GM12878 (cell line): ENCODE data around the gene CD163L1. TPM values are rescaled to one million over a fixed set of nuclear protein-coding genes. Genes with fewer than 3 reads are reported as not detected.

Source experiments
- ATAC-seq: fragments of 200-7000 bp; cut with Tn5 transposase; 3 replicates; pipeline ENCODE4 v1.9.1; 2020; ENCODE audit warnings: mild to moderate bottlenecking, moderate library complexity
- BruUV-seq: library from RNA; stranded (reverse); fragments of 400-500 nt; replicated peaks from 2 replicates; lab custom pipeline; 2021; lab: Mats Ljungman, UMichigan
- CTCF ChIA-PET: fragments of 300-600 bp; sonication (Branson Sonifier 250); formaldehyde crosslinking; extraction: SDS; loops from one replicate; lab custom pipeline; 2021; ENCODE audit warnings: inconsistent platforms; lab: Yijun Ruan, JAX
- POLR2A ChIA-PET: fragments of 350-600 bp; formaldehyde crosslinking; extraction: SDS; loops from one replicate; lab custom pipeline; 2021; ENCODE audit warnings: inconsistent platforms; lab: Charles Lee
- RAD21 ChIA-PET: fragments of 300-600 bp; sonication (Branson Sonifier 250); formaldehyde crosslinking; loops from one replicate; lab custom pipeline; 2023; ENCODE audit warnings: antibody characterized with exemption; ENCODE audit not compliant: unreplicated experiment; lab: Charles Lee
- SMC1A ChIA-PET: fragments of 300-600 bp; sonication (Branson Sonifier 250); formaldehyde crosslinking; loops from one replicate; lab custom pipeline; 2023; ENCODE audit not compliant: unreplicated experiment, uncharacterized antibody; lab: Charles Lee
- DNase-seq: peaks from one replicate; pipeline ENCODE4 v3.0.0-alpha.2; 2011; ENCODE audit warnings: low read depth, low spot score
- FAIRE-seq: peaks from 3 replicates; lab custom pipeline; 2011; peaks lifted over from hg19 to GRCh38; lab: Jason Lieb, UNC
- H2AFZ ChIP-seq: 2 replicates; pipeline ENCODE4 v1.6.0; 2011; ENCODE audit warnings: low read depth, low read length, control low read depth; ENCODE audit not compliant: control insufficient read depth
- H3K27ac ChIP-seq: 2 replicates; pipeline ENCODE4 v1.5.1; 2011; ENCODE audit warnings: control low read depth; ENCODE audit not compliant: control insufficient read depth, insufficient read depth
- H3K27me3 ChIP-seq, 2 experiments: replicated peaks in 1 of 2; 2 replicates each; pipeline versions ENCODE4 v1.6.0 to v1.6.1; 2011; ENCODE audit warnings: low read length in 1 of 2; ENCODE audit not compliant: control insufficient read depth in 2 of 2, insufficient read depth in 2 of 2
- H3K36me3 ChIP-seq, 2 experiments: 2 replicates each; pipeline ENCODE4 v1.5.1; 2011; ENCODE audit warnings: low read length in 1 of 2; ENCODE audit not compliant: control insufficient read depth in 2 of 2, insufficient read depth in 2 of 2
- H3K4me1 ChIP-seq: 2 replicates; pipeline ENCODE4 v1.6.1; 2011; ENCODE audit warnings: mild to moderate bottlenecking, low read length, moderate library complexity, mixed read lengths; ENCODE audit not compliant: control insufficient read depth, insufficient read depth
- H3K4me2 ChIP-seq: 2 replicates; pipeline ENCODE4 v1.6.0; 2011; ENCODE audit warnings: control low read depth; ENCODE audit not compliant: control insufficient read depth, insufficient read depth
- H3K4me3 ChIP-seq: fragments of 200-600 bp; sonication (generic); 2 replicates; pipeline ENCODE4 v1.5.1; 2016
- H3K79me2 ChIP-seq: 2 replicates; pipeline ENCODE4 v1.6.0; 2011; ENCODE audit warnings: low read length; ENCODE audit not compliant: control insufficient read depth, insufficient read depth
- H3K9ac ChIP-seq: 2 replicates; pipeline ENCODE4 v1.8.0; 2011; ENCODE audit warnings: low read length, control low read depth, mixed read lengths; ENCODE audit not compliant: control insufficient read depth, insufficient read depth
- H3K9me3 ChIP-seq: replicated peaks from 3 replicates; pipeline ENCODE4 v1.5.1; 2011; ENCODE audit warnings: mild to moderate bottlenecking, low read length; ENCODE audit not compliant: control insufficient read depth, insufficient read depth
- H4K20me1 ChIP-seq: 2 replicates; pipeline ENCODE4 v1.6.0; 2011; ENCODE audit not compliant: control insufficient read depth, insufficient read depth
- BACH1 ChIP-seq: fragments of 450-650 bp; IDR thresholded peaks from 2 replicates; pipeline ENCODE4 v1.6.1; 2017; ENCODE audit warnings: mild to moderate bottlenecking, borderline replicate concordance
- BHLHE40 ChIP-seq, 2 experiments: fragments of 450-650 bp in 1 of 2; IDR thresholded peaks; 2 replicates each; pipeline ENCODE4 v1.6.1; 2011 to 2017; ENCODE audit warnings: low read depth in 2 of 2, borderline replicate concordance in 1 of 2, improper control_type of control experiment in 1 of 2, low read length in 1 of 2, mild to moderate bottlenecking in 1 of 2
- MEF2B ChIP-seq: fragments of 450-650 bp; IDR thresholded peaks from 2 replicates; pipeline ENCODE4 v1.6.1; 2018; ENCODE audit warnings: mild to moderate bottlenecking, moderate library complexity; ENCODE audit not compliant: partially characterized antibody, poor library complexity, severe bottlenecking
- MXI1 ChIP-seq: fragments of 150-350 bp; IDR thresholded peaks from 2 replicates; pipeline ENCODE4 v1.6.1; 2011; ENCODE audit warnings: low read depth, mild to moderate bottlenecking, inconsistent platforms, low read length, improper control_type of control experiment
- POLR2AphosphoS5 ChIP-seq: IDR thresholded peaks from 2 replicates; pipeline ENCODE4 v1.6.1; 2011; ENCODE audit warnings: mild to moderate bottlenecking, low read length, inconsistent platforms
- RUNX3 ChIP-seq: IDR thresholded peaks from 2 replicates; pipeline ENCODE4 v1.6.1; 2012; ENCODE audit warnings: low read length, inconsistent platforms
- SPI1 ChIP-seq: IDR thresholded peaks from 2 replicates; pipeline ENCODE4 v1.6.1; 2011; ENCODE audit warnings: low read depth, mild to moderate bottlenecking, low read length, moderate library complexity, borderline replicate concordance; ENCODE audit not compliant: insufficient read depth
- SREBF2 ChIP-seq: IDR thresholded peaks from 2 replicates; pipeline ENCODE4 v1.6.1; 2012; ENCODE audit warnings: mild to moderate bottlenecking, low read length
- SUZ12 ChIP-seq: fragments of 200-600 bp; sonication (generic); IDR thresholded peaks from one replicate; pipeline ENCODE4 v1.6.1; 2018; ENCODE audit warnings: antibody characterized with exemption, mild to moderate bottlenecking; ENCODE audit not compliant: unreplicated experiment
- TAF1 ChIP-seq: IDR thresholded peaks from 2 replicates; pipeline ENCODE4 v1.6.1; 2011; ENCODE audit warnings: mild to moderate bottlenecking, low read depth, low read length, borderline replicate concordance
- TCF3 ChIP-seq: IDR thresholded peaks from 2 replicates; pipeline ENCODE4 v1.6.1; 2012; ENCODE audit warnings: low read depth, mild to moderate bottlenecking, low read length, borderline replicate concordance; ENCODE audit not compliant: insufficient read depth
- TCF7 ChIP-seq: IDR thresholded peaks from 2 replicates; pipeline ENCODE4 v1.6.1; 2014; ENCODE audit warnings: antibody characterized with exemption, borderline replicate concordance
- ZNF207 ChIP-seq: fragments of 450-650 bp; IDR thresholded peaks from 2 replicates; pipeline ENCODE4 v1.6.1; 2014; ENCODE audit warnings: antibody characterized with exemption, mild to moderate bottlenecking, borderline replicate concordance
- WGBS: methylation state at CpG from one replicate; pipeline ENCODE4 v1.1.6; 2016; ENCODE audit warnings: low lambda C conversion rate; ENCODE audit not compliant: insufficient replicate concordance, insufficient coverage; ENCODE audit errors: missing lambda C conversion rate; 5-methylcytosine and 5-hydroxymethylcytosine counted together
- in situ Hi-C: fragments of 300-500 bp; cut with MboI; formaldehyde crosslinking; loops from 9 replicates; pipeline ENCODE4 v1.14.3; 2018; ENCODE audit warnings: mixed read lengths
- intact Hi-C: fragments of 100-400 bp; cut with micrococcal nuclease; formaldehyde crosslinking; loops from one replicate; pipeline ENCODE4 v1.14.2; 2022; ENCODE audit not compliant: unreplicated experiment
- polyA plus RNA-seq, 11 experiments: library from polyadenylated mRNA; depleted of rRNA in 4 of 11; unstranded in 6 of 11; stranded (reverse) in 5 of 11; fragments of >200 nt; fragmentation: Nextera tagmentation in 4 of 11; fragmentation: Illumina TruSeq in 1 of 11; extraction: Ambion mirVana in 4 of 11; extraction: Trizol in 1 of 11; gene quantifications; 1 replicate in 1 of 11; 2 replicates in 10 of 11; pipeline versions ENCODE4 v1.2.1 to v1.2.3, GENCODE V29; 2011 to 2016; ENCODE audit warnings: inconsistent platforms in 2 of 11, missing spikeins in 2 of 11, low read depth in 1 of 11
- total RNA-seq, 4 experiments: library from RNA; depleted of rRNA in 3 of 4; stranded (reverse); fragments of >200 nt in 3 of 4; fragmentation: Illumina TruSeq in 1 of 4; extraction: Trizol in 1 of 4; gene quantifications; 2 replicates each; pipeline versions ENCODE4 v1.2.1 to v1.2.3, GENCODE V29; 2013 to 2021
- TF ChIP-seq, protein P1 (sequence below): fragments of 450-650 bp; IDR thresholded peaks from 2 replicates; pipeline ENCODE4 v1.6.1; 2017; ENCODE audit warnings: mild to moderate bottlenecking, moderate library complexity
- TF ChIP-seq, protein P2 (sequence below): IDR thresholded peaks from 2 replicates; pipeline ENCODE4 v1.6.1; 2011; ENCODE audit warnings: borderline replicate concordance, low read depth, mild to moderate bottlenecking, moderate library complexity, mixed read lengths, low read length; ENCODE audit not compliant: insufficient read depth; ENCODE audit errors: extremely low read length

The CD163L1 gene
- total and polyA plus RNA-seq, 10 of the 15 experiments (the other 5 are each of a cell fraction or from before 2014, with no cell fraction given) = 0.49 to 2.9 (median 1.6) TPM; not detected in 1

DNA sequence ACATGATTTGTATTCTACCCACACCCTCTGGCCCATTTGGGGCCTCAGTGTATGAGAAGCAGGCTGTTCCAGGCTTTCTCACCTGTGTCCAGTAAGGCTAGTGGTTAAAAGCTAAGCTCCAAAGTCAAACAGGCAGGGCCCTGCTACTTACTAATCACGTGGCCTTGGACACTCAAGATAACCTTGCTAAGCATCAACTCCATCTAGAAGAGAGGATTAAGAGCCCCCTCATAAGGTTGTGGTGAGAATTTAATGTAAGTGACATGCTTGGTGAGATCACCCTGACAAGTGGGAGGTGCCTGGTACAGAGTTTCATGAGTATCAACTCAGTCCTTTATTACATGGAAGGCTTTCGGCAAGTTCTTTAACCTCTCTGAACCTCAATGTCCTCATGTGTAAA lies 122.3 kb downstream of the CD163L1 start:
- 12% methylated on average over 2 of the region's 2 CpGs for WGBS
- ATAC-seq (no peak), FAIRE-seq (no peak), DNase-seq (no peak)
- ChIA-PET SMC1A (no interaction called here), CTCF (no interaction called here), POLR2A (no interaction called here), RAD21 (no interaction called here)
- Histone ChIP-seq H3K9me3 (no peaks in the 10 kb centered on the region), H3K4me1 (no peaks in the 10 kb centered on the region), H3K9ac (no peak overlapping the region), H3K27me3 (no peaks in the 10 kb centered on the region; a peak in 1 of 4 replicates), H3K79me2 (no peaks in the 10 kb centered on the region), H3K27ac (no peak overlapping the region), H2AFZ (no peak overlapping the region), H3K4me2 (no peak overlapping the region), H3K4me3 (no peak overlapping the region), H3K36me3 (no peaks in the 10 kb centered on the region), H4K20me1 (no peaks in the 10 kb centered on the region)
- in situ Hi-C loops (no loop called here), intact Hi-C loops (no loop called here)
- TF ChIP-seq MXI1 (no peak), BHLHE40 (IDR thresholded peaks at IDR 0.05; ENCODE audit: borderline replicate concordance in 1 of 2, low read depth in 2 of 2, low read length in 1 of 2) (no peak), MEF2B (no peak), SREBF2 (no peak), ZNF207 (no peak), RUNX3 (no peak), TCF7 (no peak), TCF3 (no peak), SPI1 (no peak), SUZ12 (no peak), TAF1 (no peak), POLR2AphosphoS5 (no peak), BACH1 (no peak)
- TF ChIP-seq, protein P1, sequence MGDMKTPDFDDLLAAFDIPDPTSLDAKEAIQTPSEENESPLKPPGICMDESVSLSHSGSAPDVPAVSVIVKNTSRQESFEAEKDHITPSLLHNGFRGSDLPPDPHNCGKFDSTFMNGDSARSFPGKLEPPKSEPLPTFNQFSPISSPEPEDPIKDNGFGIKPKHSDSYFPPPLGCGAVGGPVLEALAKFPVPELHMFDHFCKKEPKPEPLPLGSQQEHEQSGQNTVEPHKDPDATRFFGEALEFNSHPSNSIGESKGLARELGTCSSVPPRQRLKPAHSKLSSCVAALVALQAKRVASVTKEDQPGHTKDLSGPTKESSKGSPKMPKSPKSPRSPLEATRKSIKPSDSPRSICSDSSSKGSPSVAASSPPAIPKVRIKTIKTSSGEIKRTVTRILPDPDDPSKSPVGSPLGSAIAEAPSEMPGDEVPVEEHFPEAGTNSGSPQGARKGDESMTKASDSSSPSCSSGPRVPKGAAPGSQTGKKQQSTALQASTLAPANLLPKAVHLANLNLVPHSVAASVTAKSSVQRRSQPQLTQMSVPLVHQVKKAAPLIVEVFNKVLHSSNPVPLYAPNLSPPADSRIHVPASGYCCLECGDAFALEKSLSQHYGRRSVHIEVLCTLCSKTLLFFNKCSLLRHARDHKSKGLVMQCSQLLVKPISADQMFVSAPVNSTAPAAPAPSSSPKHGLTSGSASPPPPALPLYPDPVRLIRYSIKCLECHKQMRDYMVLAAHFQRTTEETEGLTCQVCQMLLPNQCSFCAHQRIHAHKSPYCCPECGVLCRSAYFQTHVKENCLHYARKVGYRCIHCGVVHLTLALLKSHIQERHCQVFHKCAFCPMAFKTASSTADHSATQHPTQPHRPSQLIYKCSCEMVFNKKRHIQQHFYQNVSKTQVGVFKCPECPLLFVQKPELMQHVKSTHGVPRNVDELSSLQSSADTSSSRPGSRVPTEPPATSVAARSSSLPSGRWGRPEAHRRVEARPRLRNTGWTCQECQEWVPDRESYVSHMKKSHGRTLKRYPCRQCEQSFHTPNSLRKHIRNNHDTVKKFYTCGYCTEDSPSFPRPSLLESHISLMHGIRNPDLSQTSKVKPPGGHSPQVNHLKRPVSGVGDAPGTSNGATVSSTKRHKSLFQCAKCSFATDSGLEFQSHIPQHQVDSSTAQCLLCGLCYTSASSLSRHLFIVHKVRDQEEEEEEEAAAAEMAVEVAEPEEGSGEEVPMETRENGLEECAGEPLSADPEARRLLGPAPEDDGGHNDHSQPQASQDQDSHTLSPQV = no peak
- TF ChIP-seq, protein P2, sequence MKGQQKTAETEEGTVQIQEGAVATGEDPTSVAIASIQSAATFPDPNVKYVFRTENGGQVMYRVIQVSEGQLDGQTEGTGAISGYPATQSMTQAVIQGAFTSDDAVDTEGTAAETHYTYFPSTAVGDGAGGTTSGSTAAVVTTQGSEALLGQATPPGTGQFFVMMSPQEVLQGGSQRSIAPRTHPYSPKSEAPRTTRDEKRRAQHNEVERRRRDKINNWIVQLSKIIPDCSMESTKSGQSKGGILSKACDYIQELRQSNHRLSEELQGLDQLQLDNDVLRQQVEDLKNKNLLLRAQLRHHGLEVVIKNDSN = no peak
- no TSS peak for BruUV-seq
